Heart left ventricle (tissue), 16 donors: ENCODE data around the gene ALS2CL. TPM values are rescaled to one million over a fixed set of nuclear protein-coding genes. Genes with fewer than 3 reads are reported as not detected.

Experiments
- ATAC-seq, 4 donors: fragments of 200-7000 bp; cut with Tn5 transposase; one replicate each; pipeline ENCODE4 v1.9.1; 2020 to 2022; ENCODE audit warnings: moderate library complexity in 4 of 4, mild to moderate bottlenecking in 3 of 4, moderate number of reproducible peaks in 1 of 4
- DNase-seq, 5 donors: peaks; one replicate each; pipeline ENCODE4 v3.0.0-alpha.2; 2020
- H3K27ac ChIP-seq, 12 donors: fragments of 200-600 bp; sonication (generic) in 4 of 12; one replicate each; pipeline versions ENCODE4 v1.5.0 to v1.8.0; 2016 to 2022; ENCODE audit warnings: mild to moderate bottlenecking in 2 of 12
- H3K27me3 ChIP-seq, 9 donors: fragments of 200-600 bp; sonication (generic) in 2 of 9; one replicate each; pipeline versions ENCODE4 v1.5.1 to v1.8.0; 2016 to 2022; ENCODE audit warnings: mild to moderate bottlenecking in 3 of 9
- H3K36me3 ChIP-seq, 9 donors: fragments of 200-600 bp; sonication (generic) in 2 of 9; one replicate each; pipeline versions ENCODE4 v1.5.0 to v1.8.0; 2018 to 2022; ENCODE audit warnings: mild to moderate bottlenecking in 2 of 9
- H3K4me1 ChIP-seq, 12 donors: fragments of 200-600 bp; sonication (generic) in 4 of 12; one replicate each; pipeline versions ENCODE4 v1.5.0 to v1.8.0; 2016 to 2022; ENCODE audit warnings: mild to moderate bottlenecking in 3 of 12
- H3K4me3 ChIP-seq, 12 donors: fragments of 200-600 bp; sonication (generic) in 4 of 12; one replicate each; pipeline versions ENCODE4 v1.5.0 to v1.8.0; 2017 to 2022; ENCODE audit warnings: mild to moderate bottlenecking in 9 of 12, moderate library complexity in 4 of 12
- H3K9me3 ChIP-seq, 12 donors: fragments of 200-600 bp; sonication (generic) in 4 of 12; one replicate each; pipeline versions ENCODE4 v1.5.0 to v1.8.0; 2016 to 2022; ENCODE audit warnings: mild to moderate bottlenecking in 1 of 12
- CTCF ChIP-seq, 12 donors: fragments of 200-600 bp; sonication (generic) in 4 of 12; IDR thresholded peaks; one replicate each; pipeline versions ENCODE4 v1.5.0 to v1.8.0; 2018 to 2022; ENCODE audit warnings: antibody characterized with exemption in 12 of 12, mild to moderate bottlenecking in 5 of 12
- POLR2A ChIP-seq, 2 donors: fragments of 450-650 bp; IDR thresholded peaks; one replicate each; pipeline ENCODE4 v1.6.1; 2017; ENCODE audit warnings: antibody characterized with exemption in 2 of 2, mild to moderate bottlenecking in 2 of 2, moderate library complexity in 2 of 2
- WGBS, 4 donors: extraction: QIAGEN DNeasy Blood & Tissue Kit in 2 of 4; methylation state at CpG; one replicate each; pipeline versions ENCODE4 v1.1.5 to v1.1.7; 2013 to 2018; 5-methylcytosine and 5-hydroxymethylcytosine counted together
- intact Hi-C, 10 donors: fragments of 100-400 bp; cut with DNase I; formaldehyde crosslinking; loops; one replicate each; pipeline versions ENCODE4 v1.11.1 to v1.14.2; 2022
- polyA plus RNA-seq, 2 donors: library from polyadenylated mRNA; stranded (reverse); fragments of 200-250 nt; gene quantifications; one replicate each; pipeline ENCODE4 v1.2.3, GENCODE V29; 2013
- total RNA-seq, 9 donors: library from RNA; depleted of rRNA in 2 of 9; stranded (reverse); fragments of >200 nt in 2 of 9; fragmentation: NEBNext Ultra II Directional in 3 of 9; extraction: Animal tissue kit (Norgen Biotek cat#: 25700) in 3 of 9; gene quantifications; one replicate each; pipeline versions ENCODE4 v1.1.0 to v1.2.4, GENCODE V29; 2016 to 2023
- donor health status: ischemic (EF 13 %, LVEDD 7.1; RV severe dilation, severe dysfunction).
- donor health status: healthy with polysubstance abuse.
- donor health status: DM: no; HTN: yes; CAD: no.
- donor health status: DM: no; HTN: no; CAD: no.
- donor health status: ischemic (EF 25% LVEDD 6.9; RV normal size, moderate dysfunction).
- donor health status: ischemic (EF 25% LVEDD 5.7; RV mildly dilated, moderate dysfunction).
- donor health status: healthy.
- donor health status: DM: yes; HTN: yes; CAD: no.
- donor health status: ischemic (EF 35%, LVEDD 5.7; RV mildly dilated, moderate dysfunction).
- donor health status: nonischemic (EF 11% LVEDD 7.7; RV severe dilation, severe dysfunction).
- donor health status: DM: yes; HTN: yes; CAD: no.
- donor health status: PGD.
- donor health status: ischemic (EF 29% LVEDD 5.4; RV normal size, mild dysfunction).
- donor health status: nonischemic (EF 23%, LVEDD 6.1; RV moderate dilation, normal function).

The ALS2CL gene
- total and polyA plus RNA-seq, 11 donors = 11.8 to 40.7 (median 25.4) TPM

DNA sequence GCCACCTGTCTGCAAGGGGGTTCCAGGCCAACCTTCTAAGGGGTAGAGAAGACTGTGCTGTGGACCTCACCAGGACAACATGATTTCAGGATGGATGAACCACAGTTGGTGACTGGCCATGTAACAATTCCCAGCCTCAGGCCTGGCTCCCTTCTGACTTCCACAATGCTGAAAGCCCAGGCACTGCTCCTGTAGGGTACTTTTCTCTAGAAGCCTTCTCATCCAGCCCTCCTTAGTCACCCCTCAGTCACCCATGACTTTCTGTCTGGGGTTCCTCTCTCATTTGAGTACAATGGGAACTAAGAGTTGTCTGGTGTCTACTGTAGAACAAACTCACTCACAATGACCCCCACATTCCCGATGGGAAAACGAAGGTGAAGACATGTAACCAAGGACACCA, 8.6 kb downstream of the ALS2CL start:
- ATAC-seq (no peak), DNase-seq (no peak)
- intact Hi-C loops = no loop called here
- no peaks in the 10 kb centered on the region for H3K27me3 ChIP-seq
- H3K27ac ChIP-seq = no peak overlapping the region
- peaks cover 0 to 40% (median 10%) of the 10 kb centered on the region in 12 donors for H3K4me1 ChIP-seq
- H3K9me3 ChIP-seq = no peaks in the 10 kb centered on the region
- no peak for TF ChIP-seq POLR2A (IDR thresholded peaks at IDR 0.05)
- TF ChIP-seq CTCF (IDR thresholded peaks at IDR 0.05) = no peak
- 81 to 89% (median 86%) methylated on average over 2 of the region's 2 CpGs for WGBS, 4 donors
- peaks cover 0 to 85% (median 59%) of the 10 kb centered on the region in 9 donors for H3K36me3 ChIP-seq
- no peak overlapping the region for H3K4me3 ChIP-seq

DNA sequence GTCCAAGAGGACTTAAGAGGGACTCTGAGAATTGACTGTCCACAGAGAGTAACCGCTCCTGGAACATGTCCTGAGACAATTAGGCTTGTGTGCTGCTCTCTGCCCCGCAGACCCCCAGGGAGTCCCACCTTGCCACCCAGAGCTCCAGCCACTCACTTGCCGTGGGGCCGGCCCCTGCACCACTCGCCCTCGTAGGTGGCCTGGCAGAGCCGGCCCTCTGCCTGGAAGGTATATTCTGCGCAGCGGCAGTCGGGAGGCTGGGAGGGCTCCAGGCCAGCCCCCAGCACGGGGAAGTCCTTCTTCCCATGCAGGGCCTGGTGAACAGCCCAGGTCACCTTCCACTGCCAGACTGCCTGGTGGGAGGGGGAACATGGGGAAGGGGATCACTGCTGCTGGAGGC, 10.5 kb downstream of the ALS2CL start:
- ATAC-seq (no peak), DNase-seq (no peak)
- Histone ChIP-seq H3K4me1 (peaks cover 0 to 31% (median 8%) of the 10 kb centered on the region in 12 donors), H3K27ac (no peak overlapping the region), H3K36me3 (peaks cover 0 to 90% (median 56%) of the 10 kb centered on the region in 9 donors), H3K9me3 (no peaks in the 10 kb centered on the region), H3K4me3 (no peak overlapping the region), H3K27me3 (no peaks in the 10 kb centered on the region)
- intact Hi-C loops = no loop called here
- no peak for TF ChIP-seq POLR2A (IDR thresholded peaks at IDR 0.05)
- no peak for TF ChIP-seq CTCF (IDR thresholded peaks at IDR 0.05)
- 88 to 95% (median 89%) methylated on average over 7 to 11 of the region's 11 CpGs for WGBS, 4 donors

DNA sequence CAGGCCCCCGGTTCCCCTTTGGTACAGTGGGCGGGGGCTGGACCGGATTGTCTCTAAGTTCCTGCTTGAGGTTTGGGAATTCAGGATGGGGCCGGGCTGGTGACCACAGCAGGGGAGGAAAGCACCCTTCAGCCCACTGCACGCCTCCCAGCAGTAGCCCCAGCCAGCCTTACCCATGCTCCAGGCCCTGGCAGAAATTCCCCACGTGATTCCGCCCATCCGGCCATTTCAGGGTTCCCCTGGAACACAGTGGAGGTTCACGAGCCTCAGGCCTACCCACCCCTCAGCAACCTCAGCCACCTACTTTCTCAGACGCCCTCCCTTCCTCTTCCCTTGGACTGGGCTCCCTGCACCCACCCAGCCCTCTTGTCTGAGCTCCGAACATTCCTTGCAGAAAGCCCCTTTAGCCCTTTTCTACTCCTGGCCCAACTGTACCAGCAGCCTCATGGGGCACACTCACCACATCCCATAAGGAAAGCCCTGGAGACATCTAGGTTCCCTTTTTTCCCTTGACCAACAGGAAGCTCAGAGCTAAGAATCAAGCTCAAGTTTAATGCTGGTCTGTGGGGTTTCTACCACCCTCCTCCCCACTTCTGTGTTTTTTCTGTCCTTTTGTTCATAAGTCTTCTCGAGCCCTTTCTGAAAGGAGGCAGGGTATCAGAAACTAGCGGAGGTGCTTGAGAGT, 11.5 kb downstream of the ALS2CL start:
- H3K36me3 ChIP-seq = peaks cover 0 to 83% (median 46%) of the 10 kb centered on the region in 9 donors
- whole genome bisulfite sequencing, 4 donors = 81 to 87% (median 84%) methylated on average over 13 of the region's 13 CpGs
- intact Hi-C loops = no loop called here
- H3K27ac ChIP-seq = no peak overlapping the region
- H3K4me3 ChIP-seq = no peak overlapping the region
- no peaks in the 10 kb centered on the region for H3K27me3 ChIP-seq
- no peaks in the 10 kb centered on the region for H3K9me3 ChIP-seq
- ATAC-seq = no peak
- H3K4me1 ChIP-seq = peaks cover 0 to 27% (median 8%) of the 10 kb centered on the region in 12 donors
- TF ChIP-seq POLR2A (IDR thresholded peaks at IDR 0.05) (no peak), CTCF (IDR thresholded peaks at IDR 0.05) (no peak)
- peak in 1 of 5 donors; percentile 21 for DNase-seq

GRCh38 chr3:46681387-46681786, 12.1 kb downstream of the ALS2CL start:
- peak in 1 of 4 donors; percentile 8 for ATAC-seq
- Histone ChIP-seq H3K9me3 (no peaks in the 10 kb centered on the region), H3K36me3 (peaks cover 0 to 81% (median 42%) of the 10 kb centered on the region in 9 donors), H3K27ac (peak overlapping the region in 4 of 12 donors; percentile 0 to 70 (median 17)), H3K4me1 (peaks cover 0 to 32% (median 12%) of the 10 kb centered on the region in 12 donors), H3K27me3 (no peaks in the 10 kb centered on the region), H3K4me3 (no peak overlapping the region)
- intact Hi-C loops = no loop called here
- TF ChIP-seq POLR2A (IDR thresholded peaks at IDR 0.05) (no peak), CTCF (IDR thresholded peaks at IDR 0.05) (no peak)
- peak in 1 of 5 donors; percentile 28 for DNase-seq
- WGBS, 4 donors = 82 to 91% (median 87%) methylated on average over 7 to 10 of the region's 10 CpGs
